Activated T-cell treated with anti-CD3 and anti-CD28 coated beads, Interleukin-2, amount 50 U/mL, for 1 hour (primary cell): Measurements from ENCODE around the gene MTF1.
A peak's percentile ranks its signal among the peaks of the same experiment; 100 is the strongest.

Experiments
- DNase-seq: peaks from one replicate; pipeline ENCODE4 v3.0.0-alpha.2; 2020

Gene MTF1

GRCh38 chr1:37825506-37825905 is 33.9 kb downstream of the MTF1 start:
- DNase-seq, result no peak

- no peak for DNase-seq
These were observed 35.4 kb downstream of the MTF1 start for GRCh38 chr1:37824001-37824400.

DNA sequence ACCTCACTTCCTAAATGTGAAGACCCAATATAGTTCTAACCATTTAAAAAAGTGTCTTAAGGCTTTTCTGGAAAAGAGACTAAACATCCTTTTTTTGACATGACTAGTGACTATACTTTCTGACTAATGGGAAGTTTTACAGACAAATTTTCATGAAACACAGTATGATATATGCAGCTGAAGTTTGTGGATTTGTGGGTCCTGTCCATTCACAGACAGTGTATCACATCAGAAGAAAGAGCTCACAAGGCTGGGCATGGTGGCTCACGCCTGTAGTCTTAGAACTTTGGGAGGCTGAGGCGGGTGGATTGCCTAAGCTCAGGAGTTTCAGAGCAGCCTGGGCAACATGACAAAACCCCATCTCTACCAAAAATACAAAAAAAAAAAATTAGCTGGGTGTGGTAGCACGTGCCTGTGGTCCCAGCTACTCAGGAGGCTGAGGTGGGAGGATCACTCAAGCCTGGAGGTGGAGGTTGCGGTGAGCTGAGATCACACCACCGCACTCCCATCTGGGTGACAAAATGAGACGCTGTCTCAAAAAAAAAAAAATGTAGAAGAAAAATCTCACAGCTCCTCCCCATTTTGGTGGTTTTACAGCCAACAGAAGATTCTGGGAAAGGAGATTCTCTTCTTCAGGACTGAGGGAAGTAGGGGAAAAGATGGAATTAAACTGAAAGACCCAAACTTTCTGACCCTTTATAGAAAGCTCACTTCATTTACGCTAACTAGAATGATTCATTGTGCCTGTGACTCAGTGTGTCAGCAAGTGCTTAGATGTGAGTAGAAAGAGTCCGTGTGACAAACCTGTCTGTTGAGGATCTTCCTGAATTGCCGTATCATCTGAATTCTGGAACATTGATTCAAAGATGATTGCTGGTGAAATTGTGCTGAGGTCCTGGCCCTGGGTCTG is 36.2 kb downstream of the MTF1 start:
- no peak for DNase-seq

DNA sequence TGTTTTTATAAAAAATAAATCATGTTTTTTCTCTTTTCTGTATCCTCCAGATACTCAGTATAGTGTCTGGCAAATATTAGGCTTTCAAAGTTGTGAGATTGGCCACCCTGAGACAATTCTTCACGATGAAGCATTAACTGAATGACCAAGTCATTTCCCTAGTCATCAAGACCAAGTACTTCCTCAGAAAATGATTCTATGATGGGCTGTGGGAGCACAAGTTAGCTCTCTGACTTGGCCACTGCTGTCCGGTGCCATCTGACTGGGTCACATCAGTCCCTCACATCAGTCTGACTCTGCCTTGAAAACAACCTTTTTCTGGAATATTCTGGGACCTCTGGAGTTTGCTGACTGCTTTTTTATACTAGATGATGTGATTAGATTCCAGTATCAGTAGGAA is 37.9 kb downstream of the MTF1 start:
- DNase-seq, result no peak

DNA sequence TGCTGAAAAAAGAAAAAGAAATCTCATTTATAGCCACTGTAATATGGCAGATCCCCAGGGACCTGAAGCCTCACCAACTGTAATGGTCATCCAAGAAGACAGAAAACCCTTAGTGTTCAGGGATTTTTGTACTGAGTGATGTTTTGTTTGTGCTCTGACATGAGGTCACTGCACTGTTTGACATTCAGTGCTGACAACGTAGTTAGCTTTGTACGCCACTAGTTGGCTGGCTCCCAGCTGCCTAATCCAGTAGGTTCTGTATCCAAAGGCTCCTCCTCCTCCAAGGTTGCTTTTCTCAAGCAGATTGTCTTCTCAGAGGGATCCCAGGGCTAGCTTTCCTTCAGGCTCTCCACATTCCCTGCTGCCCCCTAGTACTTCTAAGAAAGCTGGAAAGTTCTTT is 41.9 kb downstream of the MTF1 start:
- DNase-seq, result no peak

DNA sequence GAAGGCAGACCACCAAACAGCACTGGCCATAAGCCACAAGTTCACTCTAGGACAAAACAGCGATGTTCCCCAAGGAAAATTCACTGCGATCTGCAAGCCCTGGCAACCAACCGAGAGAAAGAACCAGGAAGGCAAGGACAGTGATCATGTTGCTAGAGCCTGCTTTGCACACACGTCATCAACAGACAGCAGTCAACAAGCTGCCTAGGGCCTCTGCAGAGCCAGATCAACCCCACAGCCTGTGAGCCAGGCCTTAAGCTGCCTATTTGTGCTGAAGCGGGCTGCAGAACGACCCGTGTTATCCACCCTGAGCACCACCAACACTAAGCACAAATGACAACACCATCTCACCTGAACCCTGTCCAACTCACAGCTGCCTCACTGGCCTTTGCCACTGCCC is 45.1 kb downstream of the MTF1 start:
- no peak for DNase-seq

- no peak for DNase-seq
These were observed 45.8 kb downstream of the MTF1 start for GRCh38 chr1:37813529-37814145.

DNA sequence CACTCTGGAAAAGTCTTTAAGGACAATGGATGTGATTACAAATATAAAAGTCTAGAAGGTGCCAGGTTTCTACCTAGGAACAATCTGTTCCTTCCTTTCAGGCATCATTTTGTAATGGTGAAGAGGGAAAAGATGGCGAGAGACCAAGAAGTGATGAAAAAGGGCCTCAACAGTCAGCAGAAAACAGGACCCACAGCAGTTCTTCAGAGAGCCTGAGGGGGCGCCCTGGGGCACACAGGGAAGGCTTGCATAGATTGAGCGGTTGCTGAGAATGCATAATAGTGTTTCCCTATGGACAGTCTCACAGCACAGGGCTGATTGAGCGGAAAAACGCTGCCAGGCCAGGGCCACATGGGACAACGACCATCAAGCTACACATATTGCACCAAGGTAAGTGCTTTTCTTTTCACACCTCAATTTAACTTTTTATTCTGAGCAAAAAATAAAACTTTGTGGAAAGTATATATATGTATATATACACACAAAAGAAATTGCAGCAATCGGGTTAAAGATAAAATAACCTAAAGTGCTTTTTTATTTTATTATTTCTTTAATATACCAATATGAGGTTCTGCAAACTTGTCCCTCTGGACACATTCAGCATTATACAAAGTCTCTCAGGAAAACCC is 48.3 kb downstream of the MTF1 start:
- DNase-seq, result peak; percentile 68

GRCh38 chr1:37809942-37810341 is 49.5 kb downstream of the MTF1 start:
- DNase-seq, result no peak

DNA sequence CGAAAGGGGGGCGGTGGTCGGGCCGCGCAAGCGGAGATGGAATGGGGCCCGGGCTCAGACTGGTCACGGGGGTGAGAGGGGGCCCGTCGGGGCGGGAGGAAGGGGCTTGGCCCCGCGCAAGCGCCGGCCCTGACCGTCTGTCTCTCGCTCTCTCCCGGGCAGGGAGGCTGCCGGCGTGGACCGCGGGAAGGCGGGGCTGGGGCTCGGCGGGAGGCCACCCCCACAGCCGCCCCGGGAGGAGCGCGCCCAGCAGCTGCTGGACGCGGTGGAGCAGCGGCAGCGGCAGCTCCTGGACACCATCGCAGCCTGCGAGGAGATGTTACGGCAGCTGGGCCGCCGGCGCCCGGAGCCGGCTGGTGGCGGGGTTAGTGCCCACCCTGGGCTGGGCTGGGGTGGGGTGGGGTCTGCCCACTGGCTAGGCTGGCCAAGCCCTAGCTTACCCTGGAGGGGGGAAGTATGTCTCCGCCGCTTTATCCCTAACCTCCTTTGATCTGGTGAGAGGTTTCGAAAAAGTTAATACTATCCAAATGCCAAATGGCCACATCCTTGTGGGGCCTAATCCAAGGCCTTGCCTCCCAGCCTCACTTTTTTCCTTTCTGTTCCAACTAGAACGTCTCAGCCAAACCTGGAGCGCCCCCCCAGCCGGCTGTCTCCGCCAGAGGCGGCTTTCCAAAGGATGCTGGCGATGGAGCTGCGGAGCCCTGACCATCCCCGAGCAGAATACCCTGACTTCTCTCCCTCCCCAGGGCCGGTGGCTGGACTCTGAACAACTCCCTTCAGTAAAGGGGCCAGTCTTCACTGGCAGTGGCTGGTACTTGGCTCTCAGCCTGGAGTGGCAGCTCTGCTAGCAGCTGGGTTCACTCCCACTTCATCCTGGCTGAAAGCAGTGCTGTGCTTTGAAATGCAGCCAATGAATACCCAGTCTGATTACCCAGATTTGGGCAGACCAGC is 50.7 kb downstream of the MTF1 start:
- DNase-seq, result no peak

- DNase-seq, result peak; percentile 92
These were observed 51.6 kb downstream of the MTF1 start, which contains the start of the genes C1orf122 and YRDC for GRCh38 chr1:37807555-37808368. C1orf122 (plus strand) TSS chr1:37807790; CDS start chr1:37808405, 615 bp downstream. YRDC (minus strand) TSS chr1:37808208; CDS start chr1:37808180, 28 bp downstream.

DNA sequence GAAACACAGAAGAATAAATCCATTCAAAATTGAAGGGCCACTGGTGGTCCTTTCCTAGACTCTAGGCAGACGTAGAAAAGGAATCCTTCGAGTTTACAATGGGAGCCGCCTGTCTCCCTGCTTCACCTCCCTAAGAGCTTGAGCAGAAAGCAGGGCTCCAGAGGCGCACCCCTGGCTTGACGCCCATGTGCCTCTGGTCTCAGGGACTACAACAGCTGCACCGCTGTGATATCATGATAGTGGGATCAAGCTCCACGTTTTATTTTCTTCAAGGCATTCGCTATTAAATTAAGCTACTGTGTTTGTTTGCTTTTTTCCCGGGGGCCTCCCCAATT is 52.2 kb downstream of the MTF1 start:
- DNase-seq, result no peak

DNA sequence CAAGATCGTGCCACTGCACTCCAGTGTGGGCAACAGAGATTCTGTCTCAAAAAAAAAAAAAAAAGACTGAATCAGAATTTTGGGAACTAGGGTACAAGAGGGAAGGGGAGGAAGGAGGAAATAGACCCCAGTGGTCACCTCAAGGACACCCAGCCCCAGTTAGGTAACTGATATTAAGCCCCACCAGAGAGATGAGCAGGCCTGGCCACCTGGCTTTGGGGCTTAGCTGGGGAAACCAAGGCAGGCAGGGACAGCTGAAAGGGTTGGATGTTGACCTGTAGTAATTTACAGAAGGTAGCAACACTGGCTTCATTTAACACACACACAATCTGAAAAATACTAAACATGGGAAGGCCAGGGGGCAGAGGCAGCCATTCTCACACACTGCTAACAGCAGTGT is 57.0 kb downstream of the MTF1 start:
- DNase-seq, result no peak

DNA sequence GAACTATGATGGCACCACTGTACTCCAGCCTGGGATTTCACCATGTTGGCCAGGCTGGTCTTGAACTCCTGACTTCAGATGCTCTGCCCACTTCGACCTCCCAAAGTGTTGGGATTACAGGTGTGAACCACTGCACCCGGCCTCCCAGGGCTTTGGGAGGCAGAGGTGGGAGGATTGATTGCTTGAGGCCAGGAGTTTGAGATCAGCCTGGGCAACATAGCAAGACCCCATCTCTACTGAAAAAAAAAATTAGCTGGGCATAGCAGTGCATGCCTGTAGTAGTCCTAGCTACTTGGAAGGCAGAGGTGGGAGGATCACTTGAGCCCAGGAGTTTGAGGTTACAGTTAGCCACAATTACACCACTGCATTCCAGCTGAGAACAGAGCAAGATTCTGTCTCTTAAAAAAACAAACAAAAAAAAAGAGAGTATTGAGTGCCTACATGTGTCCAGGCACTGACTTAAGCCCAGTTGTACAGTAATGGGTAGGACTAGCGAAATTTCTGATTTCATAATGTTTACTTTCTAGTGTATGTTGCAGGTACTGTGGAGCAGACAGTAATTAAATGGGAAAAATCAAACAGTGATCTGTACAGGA is 61.5 kb downstream of the MTF1 start:
- no peak for DNase-seq

DNA sequence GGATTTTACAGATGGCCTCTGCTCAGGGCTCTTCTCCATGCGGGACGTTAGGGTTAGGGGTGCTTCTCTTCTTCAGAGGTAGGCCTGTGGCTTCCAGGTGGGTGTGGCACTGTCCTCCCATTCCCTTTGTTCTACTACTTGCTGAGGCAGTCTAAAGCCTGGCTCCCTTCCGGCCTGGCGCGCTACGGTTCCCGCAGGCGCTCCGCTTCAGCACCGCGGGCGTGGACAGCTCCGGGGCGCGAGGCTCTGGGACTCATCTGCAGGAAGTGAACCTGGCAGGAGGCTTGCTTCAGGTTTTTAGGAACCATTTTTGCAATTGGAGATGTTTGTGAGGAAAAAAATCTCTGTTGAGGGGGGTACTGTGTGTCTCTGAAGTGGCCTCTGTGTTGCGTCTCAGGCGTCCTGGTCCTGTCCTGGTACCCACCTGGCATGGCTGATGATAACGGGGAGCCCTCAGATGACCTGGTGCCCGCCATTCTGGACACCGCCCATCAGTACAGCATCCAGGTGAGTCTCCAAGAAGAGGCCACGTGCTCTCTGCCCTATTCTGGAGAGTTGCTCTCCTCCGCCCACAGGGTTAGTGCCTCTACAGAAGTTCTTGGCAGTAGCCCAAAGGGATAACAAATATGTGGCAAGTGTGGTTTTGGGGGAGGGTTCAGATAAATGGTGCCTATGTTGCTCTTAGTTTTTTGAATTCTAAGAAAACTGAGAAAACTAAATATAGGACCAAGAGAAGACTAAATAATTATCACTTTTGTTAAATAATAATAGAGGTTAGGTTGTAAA is 63.9 kb downstream of the MTF1 start:
- peak; percentile 50 for DNase-seq

DNA sequence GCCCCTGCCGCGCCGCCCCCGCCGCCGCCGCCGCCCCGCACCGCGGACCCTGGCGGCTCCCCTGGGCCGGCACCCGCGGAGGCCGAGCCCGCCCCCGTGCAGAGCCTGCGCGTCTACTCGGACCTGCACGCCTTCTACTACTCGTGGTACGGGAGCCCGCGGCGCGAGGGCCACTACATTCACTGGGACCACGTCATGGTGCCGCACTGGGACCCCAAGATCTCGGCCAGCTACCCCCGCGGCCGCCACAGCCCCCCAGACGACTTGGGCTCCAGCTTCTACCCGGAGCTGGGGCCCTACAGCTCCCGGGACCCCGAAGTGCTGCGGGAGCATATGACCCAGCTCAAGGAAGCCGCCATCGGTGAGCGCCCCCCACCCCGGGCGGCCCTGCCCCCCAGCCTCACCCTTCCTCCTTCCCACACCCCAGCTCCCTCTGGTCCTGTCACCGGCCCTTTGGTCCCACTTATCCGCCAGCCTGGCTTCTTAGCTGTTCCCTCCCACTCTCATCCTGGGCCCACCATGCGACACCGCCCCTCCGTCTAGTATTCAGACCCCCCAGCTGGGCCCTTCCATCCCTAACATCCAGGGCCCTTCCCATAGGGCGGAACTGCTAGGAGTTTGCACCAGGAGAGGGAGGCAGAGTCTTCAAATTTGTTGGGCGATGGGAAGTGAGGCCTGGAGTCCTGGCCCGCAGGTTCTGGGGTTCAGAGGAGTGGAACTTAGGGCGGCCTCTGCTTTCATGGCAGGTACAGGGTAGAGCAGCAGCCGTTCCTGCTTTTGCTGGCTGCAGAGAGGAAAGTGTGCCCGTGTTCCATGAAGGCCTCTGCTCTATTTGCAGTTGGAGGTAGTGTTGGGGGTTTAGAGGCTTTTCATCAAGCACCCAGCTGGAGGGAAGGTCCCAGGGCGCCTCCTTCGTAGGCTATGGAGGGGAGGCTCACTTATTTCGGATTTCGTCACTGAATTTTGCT is 64.7 kb downstream of the MTF1 start:
- no peak for DNase-seq

- DNase-seq, result peak; percentile 43
These were observed 65.5 kb downstream of the MTF1 start, which contains the start of gene MANEAL for GRCh38 chr1:37793773-37794371. MANEAL (plus strand) TSS chr1:37793847; CDS start chr1:37794183, 336 bp downstream.

- DNase-seq, result no peak
These were observed 66.3 kb downstream of the MTF1 start for GRCh38 chr1:37792943-37793686.
